ENCODE measurements around the gene CEP78. TPM values are rescaled to one million over a fixed set of nuclear protein-coding genes. Genes with fewer than 3 reads are reported as not detected.

Gene CEP78
- total RNA-seq, 2 donors from 2014 or later = 42.3 to 43.6 TPM

DNA sequence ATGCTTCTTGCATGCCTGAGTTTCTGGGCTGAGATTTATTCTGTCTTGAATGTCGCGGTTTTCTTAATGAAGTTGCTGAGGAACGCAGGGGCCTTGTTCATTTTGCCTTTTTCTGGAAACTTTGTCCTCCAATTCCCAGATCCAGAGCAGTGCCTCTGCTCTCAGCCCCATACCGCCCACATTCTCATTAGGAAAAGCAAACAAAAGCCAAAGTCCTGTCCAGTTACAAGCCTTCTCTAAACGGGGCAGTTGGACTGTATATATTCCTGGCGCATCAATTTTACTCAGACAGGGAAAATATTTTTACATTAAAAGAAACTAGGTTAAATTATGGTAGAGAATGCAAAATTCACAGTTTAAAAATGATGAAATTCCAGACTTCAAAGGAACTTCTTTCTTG lies 59.9 kb downstream of the CEP78 start:
- peaks cover 44% of the 10 kb centered on the region for H3K4me1 Mint-ChIP-seq (ENCODE audit: low read depth)
- peak overlapping the region; percentile 98 for H3K4me3 Mint-ChIP-seq
- peak overlapping the region; percentile 99 for H3K27ac Mint-ChIP-seq
- H3K9me3 Mint-ChIP-seq = no peaks in the 10 kb centered on the region
- H3K27me3 Mint-ChIP-seq (ENCODE audit: low read depth) = no peaks in the 10 kb centered on the region
- DNase-seq = no peak
- ATAC-seq (replicated peaks in 1 of 2) = no peak
- H3K36me3 Mint-ChIP-seq (ENCODE audit: insufficient read depth in 2 of 2) = peaks cover 19 to 25% of the 10 kb centered on the region in 2 donors

DNA sequence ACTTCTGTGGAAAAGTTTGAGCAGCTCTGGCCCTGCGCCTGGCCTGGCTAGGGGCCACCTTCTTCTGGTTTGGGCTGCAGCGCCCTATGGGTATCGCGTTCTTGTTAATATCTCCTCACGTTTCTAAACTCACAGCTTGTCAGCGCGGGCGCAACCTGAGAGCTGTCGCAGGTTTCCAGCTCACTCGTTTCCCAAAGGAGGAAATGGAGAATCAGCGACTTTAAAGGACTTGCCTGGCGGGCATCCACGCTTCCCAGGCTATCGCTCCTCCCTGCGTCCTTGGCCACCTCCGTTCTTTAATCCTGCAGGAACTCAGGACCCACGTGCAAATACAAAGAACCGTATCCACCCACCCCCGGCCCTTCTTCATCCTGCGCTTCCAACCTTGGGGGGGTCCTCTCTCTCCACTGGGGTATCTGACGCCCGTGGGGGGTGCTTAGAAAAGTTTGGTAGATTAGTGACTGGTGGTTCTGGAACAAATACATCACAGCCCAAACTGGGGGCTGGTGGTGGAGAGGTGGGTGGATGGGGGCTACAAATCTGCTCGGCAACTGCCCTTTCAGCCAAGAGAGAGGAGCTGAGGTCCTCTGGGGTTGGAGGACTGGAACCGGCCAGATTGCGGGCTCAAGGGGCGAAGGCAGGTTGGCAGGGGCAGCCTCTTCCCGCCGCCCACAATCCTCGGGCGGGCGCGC lies 60.5 kb downstream of the CEP78 start:
- DNase-seq (peak; percentile 18 to 24), ATAC-seq (replicated peaks in 1 of 2) (no peak)
- peak overlapping the region; percentile 99 for H3K27ac Mint-ChIP-seq
- H3K4me1 Mint-ChIP-seq (ENCODE audit: low read depth) = peaks cover 44% of the 10 kb centered on the region
- no peaks in the 10 kb centered on the region for H3K27me3 Mint-ChIP-seq (ENCODE audit: low read depth)
- H3K9me3 Mint-ChIP-seq = no peaks in the 10 kb centered on the region
- H3K36me3 Mint-ChIP-seq (ENCODE audit: insufficient read depth in 2 of 2) = peaks cover 19 to 27% of the 10 kb centered on the region in 2 donors
- H3K4me3 Mint-ChIP-seq = peak overlapping the region; percentile 98

DNA sequence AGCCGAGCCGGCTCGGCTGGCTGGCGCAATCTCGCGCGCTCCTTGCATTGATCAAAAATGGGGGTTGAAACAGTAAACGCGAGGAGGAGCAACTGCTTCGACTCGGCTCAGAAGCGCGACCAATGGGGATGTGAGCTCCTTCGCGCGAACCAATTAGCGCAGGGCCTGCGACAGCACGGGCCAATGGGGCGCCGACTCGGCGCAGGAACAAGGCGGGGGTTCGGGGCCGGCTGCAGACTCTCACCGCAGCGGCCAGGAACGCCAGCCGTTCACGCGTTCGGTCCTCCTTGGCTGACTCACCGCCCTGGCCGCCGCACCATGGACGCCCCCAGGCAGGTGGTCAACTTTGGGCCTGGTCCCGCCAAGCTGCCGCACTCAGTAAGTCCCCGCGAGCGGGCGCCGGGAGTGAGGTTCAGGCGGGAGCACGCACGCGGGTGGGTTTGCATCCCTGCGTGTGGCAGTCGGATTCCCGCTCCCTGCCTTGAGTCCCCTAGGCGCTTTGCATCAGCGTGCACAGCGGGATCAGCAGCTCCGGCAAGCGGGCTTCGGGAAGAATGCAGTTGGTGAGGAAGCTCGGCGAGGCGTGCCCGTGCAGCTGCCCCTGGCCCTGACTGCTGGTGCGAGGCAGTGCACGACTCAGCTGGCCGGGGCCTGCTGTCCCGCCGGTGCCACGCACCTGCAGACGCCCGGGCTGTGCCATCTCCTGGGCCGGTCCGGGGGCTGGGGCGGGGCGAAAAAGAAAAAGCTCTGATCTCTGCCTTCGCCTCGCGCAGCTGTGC lies 61.2 kb downstream of the CEP78 start, which contains the start of gene PSAT1:
PSAT1 (plus strand) TSS at position 233 of the 779 bp plus-strand sequence; CDS start at position 319, 86 bp downstream.
- peak; percentile 97 for ATAC-seq (replicated peaks in 1 of 2)
- Mint-ChIP-seq H3K36me3 (ENCODE audit: insufficient read depth in 2 of 2) (peaks cover 19 to 35% of the 10 kb centered on the region in 2 donors), H3K9me3 (no peaks in the 10 kb centered on the region), H3K27me3 (ENCODE audit: low read depth) (no peaks in the 10 kb centered on the region), H3K27ac (peak within 1 kb of the TSS; percentile 99), H3K4me1 (ENCODE audit: low read depth) (peaks cover 51% of the 10 kb centered on the region), H3K4me3 (peak within 1 kb of the TSS; percentile 98)
- peak; percentile 93 to 94 for DNase-seq

DNA sequence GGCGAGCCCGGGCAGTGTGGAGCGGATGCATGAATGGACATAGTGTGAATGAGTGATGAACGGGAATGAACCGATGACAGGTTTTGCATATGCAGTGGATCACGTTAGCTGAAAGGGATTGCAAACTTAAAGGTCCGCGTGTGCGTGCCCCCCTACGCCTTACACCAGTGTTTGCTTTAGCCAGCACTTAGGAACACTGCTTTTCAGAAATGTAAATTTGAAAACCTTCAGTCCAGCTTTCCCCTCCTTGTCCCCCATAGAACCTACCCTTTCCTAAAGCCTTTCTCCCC lies 61.7 kb downstream of the CEP78 start:
- peaks cover 50% of the 10 kb centered on the region for H3K4me1 Mint-ChIP-seq (ENCODE audit: low read depth)
- no peak for DNase-seq
- peak overlapping the region; percentile 90 for H3K27ac Mint-ChIP-seq
- H3K9me3 Mint-ChIP-seq = no peaks in the 10 kb centered on the region
- H3K4me3 Mint-ChIP-seq = peak overlapping the region; percentile 98
- ATAC-seq (replicated peaks in 1 of 2) = no peak
- H3K36me3 Mint-ChIP-seq (ENCODE audit: insufficient read depth in 2 of 2) = peaks cover 19 to 37% of the 10 kb centered on the region in 2 donors
- no peaks in the 10 kb centered on the region for H3K27me3 Mint-ChIP-seq (ENCODE audit: low read depth)

DNA sequence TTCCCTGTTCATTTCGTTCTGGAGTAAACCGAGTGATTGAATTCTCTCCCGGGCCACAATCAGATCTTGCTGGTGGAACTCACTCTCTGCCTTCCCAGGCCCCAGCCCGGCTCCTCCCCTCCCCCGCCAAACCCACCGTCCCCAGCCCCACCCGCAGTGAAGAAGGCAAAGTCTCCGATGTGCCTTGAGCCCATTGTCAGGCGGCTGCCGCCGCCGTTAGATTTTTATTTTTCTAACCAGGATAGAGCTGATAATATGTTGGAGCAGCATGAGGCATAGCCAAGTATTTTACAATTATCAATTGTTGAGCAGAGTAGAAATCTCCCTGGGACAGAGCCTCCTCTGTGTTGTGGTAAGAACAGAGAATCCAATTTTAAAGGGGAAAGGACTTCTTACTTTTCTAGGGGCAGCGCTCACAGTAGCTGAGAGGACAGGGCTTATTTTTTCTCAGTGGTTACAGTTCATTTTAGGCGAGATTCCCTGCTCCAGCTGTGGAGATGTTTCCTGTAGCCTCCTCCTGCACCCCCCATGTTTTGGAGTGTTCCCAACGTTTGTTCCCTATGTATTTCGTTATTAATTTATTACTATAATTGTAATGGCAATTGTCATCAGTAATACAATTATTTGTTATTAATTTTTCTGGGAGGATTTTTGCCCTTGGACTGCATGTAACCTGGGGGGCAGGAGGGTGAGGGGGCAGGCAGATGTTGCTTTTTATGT lies 62.3 kb downstream of the CEP78 start:
- DNase-seq (peak in 1 of 2 donors; percentile 11), ATAC-seq (replicated peaks in 1 of 2) (no peak)
- peaks cover 19 to 37% of the 10 kb centered on the region in 2 donors for H3K36me3 Mint-ChIP-seq (ENCODE audit: insufficient read depth in 2 of 2)
- no peaks in the 10 kb centered on the region for H3K27me3 Mint-ChIP-seq (ENCODE audit: low read depth)
- H3K9me3 Mint-ChIP-seq = no peaks in the 10 kb centered on the region
- peaks cover 45% of the 10 kb centered on the region for H3K4me1 Mint-ChIP-seq (ENCODE audit: low read depth)
- peak overlapping the region; percentile 90 for H3K27ac Mint-ChIP-seq
- peak overlapping the region; percentile 98 for H3K4me3 Mint-ChIP-seq

DNA sequence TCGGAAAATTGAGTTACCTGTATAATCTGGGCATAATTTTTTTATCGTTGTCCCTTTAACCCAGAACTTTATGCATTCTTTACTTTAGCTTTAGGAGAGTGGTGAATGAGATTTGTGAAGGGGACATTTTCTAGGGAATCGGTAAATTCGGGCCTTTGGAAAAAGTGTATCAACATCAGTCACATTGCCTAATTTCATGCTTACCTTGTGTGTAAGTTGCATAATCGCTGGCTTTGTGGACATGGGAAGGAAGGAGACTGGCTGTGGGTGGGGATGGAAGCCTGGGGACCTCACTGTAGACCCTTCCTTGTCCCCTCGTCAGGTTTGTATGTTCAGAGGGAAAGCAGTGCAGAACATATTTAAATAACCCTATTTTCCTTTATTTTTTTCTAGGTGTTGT lies 64.3 kb downstream of the CEP78 start:
- Mint-ChIP-seq H3K36me3 (ENCODE audit: insufficient read depth in 2 of 2) (peaks cover 30 to 50% of the 10 kb centered on the region in 2 donors), H3K27ac (no peak overlapping the region), H3K9me3 (no peaks in the 10 kb centered on the region), H3K27me3 (ENCODE audit: low read depth) (no peaks in the 10 kb centered on the region), H3K4me1 (ENCODE audit: low read depth) (peaks cover 44% of the 10 kb centered on the region), H3K4me3 (peak overlapping the region; percentile 25 to 98)
- DNase-seq = no peak
- ATAC-seq (replicated peaks in 1 of 2) = no peak

DNA sequence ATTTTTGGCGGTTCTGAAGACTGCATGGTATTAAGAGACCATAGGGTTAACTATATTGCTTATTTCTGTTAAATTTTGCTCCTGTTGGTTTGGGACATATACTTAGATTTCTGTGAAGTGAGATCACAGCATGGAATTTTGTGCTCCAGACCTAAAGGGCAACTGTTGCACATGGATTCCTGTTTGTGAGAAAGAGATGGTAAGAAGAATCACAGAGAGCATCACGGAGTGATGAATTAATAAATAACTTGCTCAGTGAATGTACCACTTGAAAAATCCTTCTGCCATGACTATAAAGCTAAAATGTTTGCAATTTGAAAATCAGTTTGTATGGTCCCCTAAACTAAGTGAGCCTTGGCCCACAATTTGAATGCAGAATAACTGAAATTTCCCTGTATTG lies 65.6 kb downstream of the CEP78 start:
- no peak overlapping the region for H3K27ac Mint-ChIP-seq
- H3K4me1 Mint-ChIP-seq (ENCODE audit: low read depth) = peaks cover 35% of the 10 kb centered on the region
- no peaks in the 10 kb centered on the region for H3K27me3 Mint-ChIP-seq (ENCODE audit: low read depth)
- ATAC-seq (replicated peaks in 1 of 2) (no peak), DNase-seq (no peak)
- H3K4me3 Mint-ChIP-seq = no peak overlapping the region
- H3K9me3 Mint-ChIP-seq = no peaks in the 10 kb centered on the region
- H3K36me3 Mint-ChIP-seq (ENCODE audit: insufficient read depth in 2 of 2) = peaks cover 37 to 61% of the 10 kb centered on the region in 2 donors

DNA sequence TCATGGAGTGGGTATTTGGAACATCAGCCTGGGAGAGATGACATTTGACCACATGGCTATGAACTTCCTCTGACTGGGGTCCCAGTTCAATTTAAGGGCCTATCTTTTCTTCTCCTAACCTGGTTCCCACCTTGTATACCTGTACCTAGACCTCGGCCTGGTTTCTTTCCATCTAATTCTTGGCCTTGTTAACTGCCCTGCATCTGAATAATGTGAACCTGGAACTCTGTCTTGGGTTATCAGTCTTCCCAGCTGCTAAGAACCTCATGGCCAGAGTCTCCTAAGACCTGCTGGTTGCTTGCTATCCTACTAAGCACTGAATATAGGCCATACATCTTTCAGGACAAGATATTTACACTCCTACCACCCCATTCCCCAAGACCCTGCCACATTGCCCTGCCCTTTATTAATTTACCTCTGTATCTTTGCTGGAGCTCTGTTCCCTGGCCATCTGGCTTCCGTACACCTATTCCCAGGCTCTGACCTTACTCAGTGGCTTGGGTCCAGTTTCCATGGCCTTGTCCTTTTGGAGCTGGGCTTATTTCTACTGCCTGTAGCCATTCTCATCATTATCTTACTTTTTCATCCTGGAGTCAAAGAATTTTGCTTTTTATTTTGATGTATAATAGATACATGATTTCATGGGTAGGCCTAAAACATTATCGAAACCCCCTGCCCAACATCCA lies 67.6 kb downstream of the CEP78 start:
- DNase-seq (no peak), ATAC-seq (replicated peaks in 1 of 2) (no peak)
- Mint-ChIP-seq H3K27me3 (ENCODE audit: low read depth) (no peaks in the 10 kb centered on the region), H3K9me3 (no peaks in the 10 kb centered on the region), H3K27ac (no peak overlapping the region), H3K4me3 (no peak overlapping the region), H3K36me3 (ENCODE audit: insufficient read depth in 2 of 2) (peaks cover 32 to 59% of the 10 kb centered on the region in 2 donors), H3K4me1 (ENCODE audit: low read depth) (peaks cover 32% of the 10 kb centered on the region)

DNA sequence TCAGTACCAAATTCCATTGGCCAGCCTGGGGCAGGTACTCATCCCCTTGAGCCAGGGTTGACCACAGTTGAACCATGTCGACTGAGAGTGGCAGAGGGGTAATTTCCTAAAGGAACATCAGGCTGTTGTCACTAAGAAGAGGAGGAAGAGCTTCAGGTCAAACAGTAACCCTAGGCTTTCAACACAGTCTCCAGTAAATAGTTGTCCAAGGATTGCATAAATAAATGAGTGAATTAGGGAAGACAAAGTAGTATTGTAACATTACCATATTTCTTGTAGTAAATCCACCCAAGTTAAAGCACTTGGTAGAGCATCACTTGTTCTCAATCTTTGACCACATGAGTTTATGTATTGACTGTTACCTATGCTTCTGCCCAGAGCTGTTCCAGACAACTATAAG lies 68.5 kb downstream of the CEP78 start:
- H3K4me1 Mint-ChIP-seq (ENCODE audit: low read depth) = peaks cover 26% of the 10 kb centered on the region
- H3K27me3 Mint-ChIP-seq (ENCODE audit: low read depth) = no peaks in the 10 kb centered on the region
- H3K36me3 Mint-ChIP-seq (ENCODE audit: insufficient read depth in 2 of 2) = peaks cover 33 to 60% of the 10 kb centered on the region in 2 donors
- ATAC-seq (replicated peaks in 1 of 2) = no peak
- H3K4me3 Mint-ChIP-seq = no peak overlapping the region
- DNase-seq = no peak
- H3K9me3 Mint-ChIP-seq = no peaks in the 10 kb centered on the region
- H3K27ac Mint-ChIP-seq = no peak overlapping the region

DNA sequence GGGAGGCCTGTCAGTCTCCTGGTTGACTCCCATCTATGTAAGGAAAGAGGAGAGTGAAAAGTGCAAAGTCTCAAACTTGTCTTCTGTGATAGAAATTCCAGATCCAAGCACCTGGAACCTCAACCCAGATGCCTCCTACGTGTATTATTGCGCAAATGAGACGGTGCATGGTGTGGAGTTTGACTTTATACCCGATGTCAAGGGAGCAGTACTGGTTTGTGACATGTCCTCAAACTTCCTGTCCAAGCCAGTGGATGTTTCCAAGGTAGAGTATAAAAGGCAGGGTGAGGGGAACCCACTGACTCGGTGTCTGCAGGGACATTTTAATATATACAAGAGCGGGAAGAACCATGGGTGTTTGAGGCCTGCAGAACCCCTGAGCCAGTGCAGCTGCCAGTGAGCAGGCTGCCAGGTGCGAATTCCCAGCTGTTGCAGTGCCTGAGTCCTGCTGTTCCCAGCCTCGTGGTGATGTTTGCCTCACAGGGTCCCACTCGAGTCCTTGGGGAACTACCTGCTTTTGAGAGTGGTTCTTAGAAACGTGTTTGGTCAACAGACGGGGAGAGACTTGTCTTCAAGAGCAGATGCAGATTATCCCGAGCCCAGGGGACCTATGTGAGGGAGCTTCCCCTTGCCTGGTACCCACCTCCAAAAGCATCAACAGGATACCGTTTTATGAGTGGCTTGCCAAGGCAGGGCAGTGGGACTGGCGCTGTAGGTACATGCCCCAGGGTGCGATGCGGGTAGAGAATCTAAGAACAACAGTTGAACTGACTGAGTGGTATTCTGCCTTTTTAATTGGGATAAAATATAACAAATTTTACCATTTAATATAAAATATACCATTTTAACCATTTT lies 70.6 kb downstream of the CEP78 start:
- DNase-seq (no peak), ATAC-seq (replicated peaks in 1 of 2) (no peak)
- Mint-ChIP-seq H3K36me3 (ENCODE audit: insufficient read depth in 2 of 2) (peaks cover 34 to 63% of the 10 kb centered on the region in 2 donors), H3K27ac (no peak overlapping the region), H3K4me3 (no peak overlapping the region), H3K4me1 (ENCODE audit: low read depth) (peaks cover 15% of the 10 kb centered on the region), H3K9me3 (no peaks in the 10 kb centered on the region), H3K27me3 (ENCODE audit: low read depth) (no peaks in the 10 kb centered on the region)

DNA sequence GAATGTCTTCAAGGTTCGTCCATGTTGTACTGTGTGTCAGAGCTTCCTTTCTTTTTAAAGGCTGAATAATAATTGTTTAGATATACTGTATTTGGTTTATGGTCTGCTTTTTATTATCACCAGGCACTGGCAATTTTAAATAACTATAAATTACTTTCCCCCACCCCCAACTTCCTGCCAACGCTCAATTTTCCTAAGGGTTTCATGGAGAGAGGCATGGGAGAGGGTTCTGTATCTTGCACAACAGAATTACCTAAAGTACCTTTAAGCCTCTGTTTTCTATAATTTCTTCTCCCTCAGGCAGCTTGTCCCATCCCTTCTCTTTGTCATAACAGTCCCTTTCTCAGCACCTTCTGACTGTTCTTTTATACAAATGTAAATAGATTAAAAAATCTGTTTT lies 71.5 kb downstream of the CEP78 start:
- Mint-ChIP-seq H3K27ac (no peak overlapping the region), H3K36me3 (ENCODE audit: insufficient read depth in 2 of 2) (peaks cover 34 to 61% of the 10 kb centered on the region in 2 donors)
- no peak for ATAC-seq (replicated peaks in 1 of 2)

DNA sequence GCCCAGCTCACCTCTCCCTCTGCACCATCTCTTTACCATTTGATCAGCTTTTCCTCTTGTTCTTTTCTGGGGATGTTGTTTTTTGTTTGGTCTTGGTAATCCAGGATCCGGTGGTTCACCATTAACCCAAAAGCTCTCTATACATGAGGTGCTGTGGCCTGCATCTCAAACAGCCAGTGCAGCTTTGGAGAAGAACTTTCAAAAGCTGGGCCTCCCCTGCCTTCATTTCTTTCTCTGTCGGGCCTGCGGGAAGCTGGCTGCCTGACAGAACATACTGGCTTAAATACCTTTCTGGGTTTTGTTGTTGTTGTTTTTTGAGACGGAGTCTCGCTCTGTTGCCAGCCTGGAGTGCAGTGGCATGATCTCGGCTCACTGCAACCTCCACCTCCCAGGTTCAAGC lies 73.2 kb downstream of the CEP78 start:
- DNase-seq (no peak), ATAC-seq (replicated peaks in 1 of 2) (no peak)
- peaks cover 31 to 58% of the 10 kb centered on the region in 2 donors for H3K36me3 Mint-ChIP-seq (ENCODE audit: insufficient read depth in 2 of 2)
- H3K27me3 Mint-ChIP-seq (ENCODE audit: low read depth) = no peaks in the 10 kb centered on the region
- H3K4me1 Mint-ChIP-seq (ENCODE audit: low read depth) = no peaks in the 10 kb centered on the region
- H3K4me3 Mint-ChIP-seq = no peak overlapping the region
- H3K27ac Mint-ChIP-seq = no peak overlapping the region
- H3K9me3 Mint-ChIP-seq = no peaks in the 10 kb centered on the region

More for the DNA sequence above, 71.5 kb downstream of the CEP78 start:
- Mint-ChIP-seq H3K9me3 (no peaks in the 10 kb centered on the region), H3K27me3 (ENCODE audit: low read depth) (no peaks in the 10 kb centered on the region), H3K4me1 (ENCODE audit: low read depth) (peaks cover 6% of the 10 kb centered on the region), H3K4me3 (no peak overlapping the region)
- no peak for DNase-seq
